GM19043 (cell line): ENCODE results near the gene KRT72.

ENCODE experiments used
- ATAC-seq: cut with Tn5 transposase; IDR thresholded peaks from one replicate; pipeline ENCODE4 v1.9.1; 2021; ENCODE audit warnings: low read depth; ENCODE audit not compliant: unreplicated experiment

Gene KRT72

GRCh38 chr12:52630599-52631200 is 29.4 kb upstream of the KRT72 start:
- no peak for ATAC-seq

GRCh38 chr12:52630008-52630500 is 28.8 kb upstream of the KRT72 start:
- ATAC-seq: no peak

- no peak for ATAC-seq
Observed at GRCh38 chr12:52629281-52630007, 28.2 kb upstream of the KRT72 start.

GRCh38 chr12:52628841-52629240 is 27.6 kb upstream of the KRT72 start:
- no peak for ATAC-seq

DNA sequence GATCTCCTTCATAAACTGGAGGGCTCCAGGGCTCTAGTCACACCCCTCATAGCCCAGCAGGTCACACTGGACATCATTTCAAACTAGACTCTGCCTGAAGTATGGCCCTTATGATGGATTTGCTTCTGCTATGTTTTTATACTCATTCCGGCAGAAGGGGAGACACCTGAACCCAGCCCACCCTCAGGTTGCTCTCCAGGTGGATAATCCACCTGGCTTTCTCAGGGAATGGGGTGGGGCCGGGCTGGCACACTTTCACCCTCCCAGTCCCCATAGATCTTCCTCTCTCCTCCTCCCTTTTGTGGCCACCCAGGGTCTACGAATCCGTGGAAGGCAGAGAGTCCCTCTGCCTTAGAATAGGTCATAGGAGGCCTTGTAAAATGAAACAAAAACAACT is 26.8 kb upstream of the KRT72 start:
- ATAC-seq: no peak

- no peak for ATAC-seq
Observed at GRCh38 chr12:52627395-52628110, 26.3 kb upstream of the KRT72 start.

DNA sequence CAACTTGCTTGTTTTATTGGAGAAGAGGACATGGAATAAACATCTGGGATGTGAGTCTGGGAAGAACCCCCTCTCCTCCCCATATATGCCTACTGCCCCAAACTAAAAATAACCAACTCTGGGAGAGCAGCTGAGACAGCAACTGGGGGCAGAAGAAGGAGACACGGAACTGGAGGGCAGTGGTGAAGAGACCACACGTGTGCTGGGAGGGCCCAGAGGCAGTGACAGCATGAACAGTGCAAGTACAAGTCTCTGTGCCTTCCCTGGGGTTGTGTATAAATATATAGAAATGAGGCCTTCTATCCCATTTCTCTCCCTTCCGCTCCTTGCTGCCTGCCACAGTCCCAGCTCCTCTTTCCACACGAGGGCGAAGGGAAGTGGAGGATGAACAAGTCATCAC is 21.1 kb upstream of the KRT72 start:
- no peak for ATAC-seq

- ATAC-seq: no peak
Observed at GRCh38 chr12:52618866-52619265, 17.6 kb upstream of the KRT72 start.

DNA sequence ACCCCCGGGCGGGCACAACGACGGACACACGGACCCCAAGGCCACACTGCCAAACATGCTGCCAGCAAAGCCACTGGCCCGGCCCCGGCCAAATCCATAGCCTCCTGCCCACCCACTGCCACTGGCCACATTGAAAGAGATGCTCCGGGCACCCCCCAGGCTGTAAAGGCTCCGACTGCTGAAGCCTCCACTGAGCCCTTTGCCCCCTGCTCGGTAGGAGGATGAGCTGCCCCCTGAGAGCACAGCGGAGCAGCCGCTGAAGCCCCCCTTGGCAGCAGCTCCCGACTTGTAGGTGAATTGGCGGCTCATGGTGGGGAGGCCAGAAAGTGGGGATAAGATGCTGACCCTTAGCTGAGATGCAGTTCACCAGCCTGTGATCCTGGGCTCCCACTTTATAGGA is 17.0 kb upstream of the KRT72 start, which contains the start of gene KRT73:
KRT73 (minus strand) TSS at position 344 of the 400 bp plus-strand sequence; CDS start at position 309, 35 bp downstream.
- no peak for ATAC-seq

- no peak for ATAC-seq
Observed at GRCh38 chr12:52617403-52617785, 16.1 kb upstream of the KRT72 start.

GRCh38 chr12:52616680-52617402 is 15.6 kb upstream of the KRT72 start:
- no peak for ATAC-seq

DNA sequence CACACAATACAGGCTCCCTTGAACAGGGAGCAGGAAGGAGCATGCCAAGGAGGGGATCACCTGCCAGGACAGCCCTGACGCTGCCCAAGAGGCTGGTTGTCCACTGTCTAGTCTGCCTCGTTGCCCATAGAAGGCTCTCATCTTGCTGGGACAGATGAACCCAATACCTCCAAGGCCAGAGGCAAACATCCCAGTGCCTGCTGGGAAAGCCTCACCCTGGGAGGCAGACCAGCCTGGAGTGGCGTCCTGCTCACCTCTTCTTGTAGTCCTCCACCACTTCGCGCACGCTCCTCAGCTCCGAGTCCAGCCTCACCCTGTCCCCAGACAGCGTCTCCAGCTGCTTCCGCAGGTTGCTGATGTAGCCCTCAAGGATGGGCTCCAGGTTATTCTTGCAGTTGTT is 14.6 kb upstream of the KRT72 start:
- no peak for ATAC-seq

GRCh38 chr12:52615208-52615868 is 14.1 kb upstream of the KRT72 start:
- no peak for ATAC-seq

- no peak for ATAC-seq
Observed at GRCh38 chr12:52614381-52615207, 13.3 kb upstream of the KRT72 start.

- no peak for ATAC-seq
Observed at GRCh38 chr12:52613384-52614030, 12.2 kb upstream of the KRT72 start.

GRCh38 chr12:52612431-52613383 is 11.4 kb upstream of the KRT72 start:
- no peak for ATAC-seq

DNA sequence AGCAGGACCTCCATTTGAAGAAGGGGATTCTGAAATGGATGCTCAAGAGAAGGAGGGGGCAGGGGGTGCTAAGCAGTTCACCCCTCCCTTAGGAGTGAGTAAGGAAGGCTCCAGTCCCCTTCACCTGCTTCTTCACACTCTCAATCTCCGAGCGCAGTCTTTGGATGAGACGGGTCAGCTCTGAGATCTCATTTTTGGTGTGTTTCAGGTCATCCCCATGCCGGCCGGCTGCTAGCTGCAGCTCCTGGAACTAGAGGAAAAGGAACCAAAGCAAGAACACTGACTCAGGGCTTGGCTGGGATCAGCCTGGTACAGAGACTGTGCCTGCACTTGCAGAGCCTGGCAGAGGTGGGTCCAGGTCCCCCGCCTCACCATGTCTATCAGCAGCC is 9.8 kb upstream of the KRT72 start:
- ATAC-seq: no peak
